ENCODE results near the gene GIPC3.

GRCh38 chr19:3639479-3639878 lies 54.2 kb downstream of the GIPC3 start:
- TF ChIP-seq POLR2A (IDR thresholded peaks at IDR 0.05) (no peak), CTCF (IDR thresholded peaks at IDR 0.05) (no peak)

Data from thyroid gland (tissue), 4 donors.